Heart right ventricle (tissue), 16 donors: ENCODE measurements around the gene PLXND1. TPM values are rescaled to one million over a fixed set of nuclear protein-coding genes. Genes with fewer than 3 reads are reported as not detected.

Source experiments
- ATAC-seq, 8 donors: fragments of 200-7000 bp; cut with Tn5 transposase; one replicate each; pipeline ENCODE4 v1.9.1; 2020; ENCODE audit warnings: mild to moderate bottlenecking in 8 of 8, moderate library complexity in 8 of 8, moderate number of reproducible peaks in 1 of 8
- DNase-seq, 2 donors: peaks; one replicate each; pipeline ENCODE4 v3.0.0-alpha.2; 2020
- H3K27ac ChIP-seq, 10 donors: fragments of 200-600 bp; sonication (generic) in 2 of 10; one replicate each; pipeline versions ENCODE4 v1.5.0 to v1.8.0; 2020 to 2022; ENCODE audit warnings: mild to moderate bottlenecking in 3 of 10
- H3K27me3 ChIP-seq, 7 donors: fragments of 200-600 bp; one replicate each; pipeline ENCODE4 v1.8.0; 2021 to 2022; ENCODE audit warnings: mild to moderate bottlenecking in 2 of 7
- H3K36me3 ChIP-seq, 9 donors: fragments of 200-600 bp; sonication (generic) in 1 of 9; one replicate each; pipeline versions ENCODE4 v1.5.0 to v1.8.0; 2020 to 2022; ENCODE audit warnings: mild to moderate bottlenecking in 2 of 9
- H3K4me1 ChIP-seq, 9 donors: fragments of 200-600 bp; sonication (generic) in 1 of 9; one replicate each; pipeline versions ENCODE4 v1.5.0 to v1.8.0; 2020 to 2022; ENCODE audit warnings: mild to moderate bottlenecking in 4 of 9
- H3K4me3 ChIP-seq, 10 donors: fragments of 200-600 bp; sonication (generic) in 2 of 10; one replicate each; pipeline versions ENCODE4 v1.5.0 to v1.8.0; 2020 to 2022; ENCODE audit warnings: mild to moderate bottlenecking in 7 of 10, moderate library complexity in 2 of 10
- H3K9me3 ChIP-seq, 11 donors: fragments of 200-600 bp in 10 of 11; sonication (generic) in 2 of 11; one replicate each; pipeline versions ENCODE4 v1.5.0 to v1.8.0; 2013 to 2022; ENCODE audit warnings: mild to moderate bottlenecking in 2 of 11, control low read depth in 1 of 11, moderate library complexity in 1 of 11
- CTCF ChIP-seq, 9 donors: fragments of 200-600 bp; sonication (generic) in 2 of 9; IDR thresholded peaks; one replicate each; pipeline versions ENCODE4 v1.5.0 to v1.8.0; 2021 to 2022; ENCODE audit warnings: antibody characterized with exemption in 9 of 9, mild to moderate bottlenecking in 5 of 9, moderate library complexity in 1 of 9
- WGBS, 2 donors: extraction: QIAGEN DNeasy Blood & Tissue Kit; methylation state at CpG; one replicate each; pipeline ENCODE4 v1.1.7; 2013; ENCODE audit warnings: inconsistent platforms in 1 of 2; 5-methylcytosine and 5-hydroxymethylcytosine counted together
- intact Hi-C, 10 donors: fragments of 100-400 bp; cut with DNase I; formaldehyde crosslinking; loops; one replicate each; pipeline versions ENCODE4 v1.11.1 to v1.14.2; 2022
- polyA plus RNA-seq, 2 donors: library from polyadenylated mRNA; stranded (reverse); fragments of 200-250 nt; gene quantifications; one replicate each; pipeline ENCODE4 v1.2.3, GENCODE V29; 2013
- total RNA-seq, 10 donors: library from RNA; stranded (reverse); fragmentation: NEBNext Ultra II Directional in 3 of 10; extraction: Animal tissue kit (Norgen Biotek cat#: 25700) in 3 of 10; gene quantifications; one replicate each; pipeline versions ENCODE4 v1.2.1 to v1.2.4, GENCODE V29; 2021 to 2023
- donor health status: Arrhythmogenic right ventricular cardiomyopathy.
- donor health status: ischemic (EF 13 %, LVEDD 7.1; RV severe dilation, severe dysfunction).
- donor health status: healthy with polysubstance abuse.
- donor health status: DM: no; HTN: yes; CAD: no.
- donor health status: DM: no; HTN: no; CAD: no.
- donor health status: ischemic (EF 25% LVEDD 6.9; RV normal size, moderate dysfunction).
- donor health status: ischemic (EF 25% LVEDD 5.7; RV mildly dilated, moderate dysfunction).
- donor health status: healthy.
- donor health status: DM: yes; HTN: yes; CAD: no.
- donor health status: Ischemic cardiomyopathy.
- donor health status: ischemic (EF 35%, LVEDD 5.7; RV mildly dilated, moderate dysfunction).
- donor health status: nonischemic (EF 11% LVEDD 7.7; RV severe dilation, severe dysfunction).
- donor health status: DM: yes; HTN: yes; CAD: no.
- donor health status: PGD.
- donor health status: ischemic (EF 29% LVEDD 5.4; RV normal size, mild dysfunction).
- donor health status: nonischemic (EF 23%, LVEDD 6.1; RV moderate dilation, normal function).

PLXND1 gene
- total and polyA plus RNA-seq, 12 donors, result 40.9 to 169 (median 65.8) TPM

DNA sequence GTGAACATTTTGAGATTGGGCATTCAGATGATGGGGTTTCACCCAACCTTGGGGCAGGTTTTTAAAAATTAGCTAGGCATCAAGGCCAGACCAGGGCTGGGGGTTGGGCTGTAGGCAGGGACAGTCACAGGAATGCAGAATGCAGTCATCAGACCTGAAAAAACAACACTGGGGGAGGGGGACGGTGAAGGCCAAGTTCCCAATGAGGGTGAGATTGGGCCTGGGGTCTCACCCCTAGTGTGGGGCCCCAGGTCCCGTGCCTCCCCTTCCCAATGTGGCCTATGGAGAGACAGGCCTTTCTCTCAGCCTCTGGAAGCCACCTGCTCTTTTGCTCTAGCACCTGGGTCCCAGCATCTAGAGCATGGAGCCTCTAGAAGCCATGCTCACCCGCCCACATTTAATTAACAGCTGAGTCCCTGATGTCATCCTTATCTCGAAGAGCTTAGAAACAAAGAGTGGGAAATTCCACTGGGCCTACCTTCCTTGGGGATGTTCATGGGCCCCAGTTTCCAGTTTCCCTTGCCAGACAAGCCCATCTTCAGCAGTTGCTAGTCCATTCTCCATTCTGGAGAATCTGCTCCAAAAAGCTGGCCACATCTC lies 71.9 kb downstream of the PLXND1 start:
- Histone ChIP-seq H3K27me3 (no peaks in the 10 kb centered on the region), H3K36me3 (no peaks in the 10 kb centered on the region), H3K4me1 (peaks cover 4 to 13% (median 6%) of the 10 kb centered on the region in 9 donors), H3K4me3 (no peak overlapping the region), H3K9me3 (no peaks in the 10 kb centered on the region), H3K27ac (no peak overlapping the region)
- intact Hi-C loops, result no loop called here
- DNase-seq, result no peak
- ATAC-seq, result no peak
- TF ChIP-seq CTCF (IDR thresholded peaks at IDR 0.05), result no peak
- WGBS, 2 donors, result 82 to 84% methylated on average over 4 of the region's 4 CpGs

- ATAC-seq, result no peak
- no peak for TF ChIP-seq CTCF (IDR thresholded peaks at IDR 0.05)
- intact Hi-C loops, result no loop called here
Observed at GRCh38 chr3:129533406-129533805, 73.1 kb downstream of the PLXND1 start.

DNA sequence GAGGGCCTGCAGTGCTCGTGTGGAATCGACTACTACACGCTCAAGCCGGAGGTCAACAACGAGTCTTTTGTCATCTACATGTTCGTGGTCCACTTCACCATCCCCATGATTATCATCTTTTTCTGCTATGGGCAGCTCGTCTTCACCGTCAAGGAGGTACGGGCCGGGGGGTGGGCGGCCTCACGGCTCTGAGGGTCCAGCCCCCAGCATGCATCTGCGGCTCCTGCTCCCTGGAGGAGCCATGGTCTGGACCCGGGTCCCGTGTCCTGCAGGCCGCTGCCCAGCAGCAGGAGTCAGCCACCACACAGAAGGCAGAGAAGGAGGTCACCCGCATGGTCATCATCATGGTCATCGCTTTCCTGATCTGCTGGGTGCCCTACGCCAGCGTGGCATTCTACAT lies 74.2 kb downstream of the PLXND1 start:
- TF ChIP-seq CTCF (IDR thresholded peaks at IDR 0.05), result no peak
- Histone ChIP-seq H3K9me3 (no peaks in the 10 kb centered on the region), H3K27ac (no peak overlapping the region), H3K4me1 (peaks cover 5 to 11% (median 9%) of the 10 kb centered on the region in 9 donors), H3K4me3 (no peak overlapping the region), H3K36me3 (no peaks in the 10 kb centered on the region), H3K27me3 (no peaks in the 10 kb centered on the region)
- no peak for DNase-seq
- ATAC-seq, result no peak
- intact Hi-C loops, result no loop called here
- WGBS, 2 donors, result 95 to 97% methylated on average over 20 of the region's 20 CpGs

More at GRCh38 chr3:129533406-129533805, 73.1 kb downstream of the PLXND1 start:
- Histone ChIP-seq H3K36me3 (no peaks in the 10 kb centered on the region), H3K9me3 (no peaks in the 10 kb centered on the region), H3K4me1 (peaks cover 5 to 11% (median 9%) of the 10 kb centered on the region in 9 donors), H3K27me3 (no peaks in the 10 kb centered on the region), H3K4me3 (no peak overlapping the region), H3K27ac (no peak overlapping the region)
- WGBS, 2 donors, result 96 to 99% methylated on average over 16 of the region's 16 CpGs
- DNase-seq, result no peak

- DNase-seq (no peak), ATAC-seq (no peak)
- Histone ChIP-seq H3K27me3 (no peaks in the 10 kb centered on the region), H3K9me3 (no peaks in the 10 kb centered on the region), H3K4me1 (peaks cover 5 to 11% (median 9%) of the 10 kb centered on the region in 9 donors), H3K4me3 (no peak overlapping the region), H3K27ac (no peak overlapping the region), H3K36me3 (no peaks in the 10 kb centered on the region)
- 92 to 93% methylated on average over 11 of the region's 11 CpGs for WGBS, 2 donors
- intact Hi-C loops, result no loop called here
- no peak for TF ChIP-seq CTCF (IDR thresholded peaks at IDR 0.05)
Observed at GRCh38 chr3:129531699-129532098, 74.8 kb downstream of the PLXND1 start.
